Activated naive CD4-positive, alpha-beta T cell treated with anti-CD3 and anti-CD28 coated beads, Interleukin-2, amount 10 ng/mL, durations not matched to agents 7 days and 5 days (primary cell): ENCODE data around the gene ATP5PO.
A peak's percentile ranks its signal among the peaks of the same experiment; 100 is the strongest.
"Not testable (repeated sequence)": the region's sequence is repeated elsewhere in the genome, so short reads cannot be mapped to it uniquely, and the experiment has no call there.

Experiments
- CTCF ChIA-PET: fragments of 350-600 bp; sonication (Branson Sonifier 250); formaldehyde crosslinking; loops from one replicate; lab custom pipeline; 2021; ENCODE audit warnings: antibody characterized with exemption; lab: Charles Lee
- DNase-seq: peaks from one replicate; pipeline ENCODE4 v3.0.0-alpha.2; 2020
- H3K27ac Mint-ChIP-seq: one replicate; pipeline ENCODE4 v1.8.0; 2021; ENCODE audit warnings: mild to moderate bottlenecking, moderate library complexity, mixed read lengths
- H3K27me3 Mint-ChIP-seq: one replicate; pipeline ENCODE4 v1.8.0; 2021; ENCODE audit warnings: mild to moderate bottlenecking, mixed read lengths
- H3K36me3 Mint-ChIP-seq: one replicate; pipeline ENCODE4 v1.8.0; 2021; ENCODE audit warnings: mixed read lengths
- H3K4me1 Mint-ChIP-seq: one replicate; pipeline ENCODE4 v1.8.0; 2021; ENCODE audit warnings: mixed read lengths
- H3K4me3 Mint-ChIP-seq: one replicate; pipeline ENCODE4 v1.8.0; 2021; ENCODE audit warnings: mild to moderate bottlenecking, moderate library complexity, mixed read lengths
- H3K9me3 Mint-ChIP-seq: one replicate; pipeline ENCODE4 v1.8.0; 2021; ENCODE audit warnings: mixed read lengths

ATP5PO gene

GRCh38 chr21:33936301-33937038, 20.9 kb upstream of the ATP5PO start:
- peak overlapping the region; percentile 47 for H3K4me3 Mint-ChIP-seq
- peak; percentile 45 for DNase-seq

GRCh38 chr21:33932731-33933130, 17.1 kb upstream of the ATP5PO start:
- Mint-ChIP-seq H3K4me1 (peaks cover 67% of the 10 kb centered on the region), H3K27ac (peak overlapping the region; percentile 99), H3K36me3 (peaks cover 38% of the 10 kb centered on the region), H3K4me3 (peak overlapping the region; percentile 91), H3K9me3 (peaks cover 3% of the 10 kb centered on the region), H3K27me3 (no peaks in the 10 kb centered on the region)
- DNase-seq, result no peak
- CTCF ChIA-PET, result interaction anchor here (0.9 to 1.7 kb wide), 4 partner anchors 8 to 27 kb away, joined by 3 to 5 read pairs (median 4); no protein-coding TSS in a partner anchor

More at GRCh38 chr21:33936301-33937038, 20.9 kb upstream of the ATP5PO start:
- no peaks in the 10 kb centered on the region for H3K9me3 Mint-ChIP-seq
- CTCF ChIA-PET, result interaction anchor here (0.7 to 3.7 kb wide), 4 partner anchors 12 to 149 kb away, joined by 3 to 25 read pairs (median 6); no protein-coding TSS in a partner anchor
- H3K27me3 Mint-ChIP-seq, result no peaks in the 10 kb centered on the region
- peaks cover 88% of the 10 kb centered on the region for H3K4me1 Mint-ChIP-seq
- peak overlapping the region; percentile 97 for H3K27ac Mint-ChIP-seq
- peaks cover 64% of the 10 kb centered on the region for H3K36me3 Mint-ChIP-seq

- peaks cover 35% of the 10 kb centered on the region for H3K36me3 Mint-ChIP-seq
- peak overlapping the region; percentile 99 for H3K27ac Mint-ChIP-seq
- peaks cover 58% of the 10 kb centered on the region for H3K4me1 Mint-ChIP-seq
- no peaks in the 10 kb centered on the region for H3K27me3 Mint-ChIP-seq
- DNase-seq, result peak; percentile 46
- H3K4me3 Mint-ChIP-seq, result peak overlapping the region; percentile 91
- H3K9me3 Mint-ChIP-seq, result peaks cover 3% of the 10 kb centered on the region
- CTCF ChIA-PET, result interaction anchor here (1.2 to 1.7 kb wide), 3 partner anchors 8 to 22 kb away, joined by 3 to 4 read pairs (median 4); no protein-coding TSS in a partner anchor
These were observed 16.3 kb upstream of the ATP5PO start for GRCh38 chr21:33931799-33932390.

- Mint-ChIP-seq H3K36me3 (peaks cover 32% of the 10 kb centered on the region), H3K27ac (peak overlapping the region; percentile 99), H3K4me3 (peak overlapping the region; percentile 91), H3K4me1 (peaks cover 52% of the 10 kb centered on the region)
- CTCF ChIA-PET, result interaction anchor here (1.2 kb wide), 1 partner anchor 23 kb away, joined by 3 read pairs; no protein-coding TSS in a partner anchor
- DNase-seq, result peak; percentile 67
- not testable (repeated sequence) for H3K27me3 Mint-ChIP-seq, H3K9me3 Mint-ChIP-seq
These were observed 15.6 kb upstream of the ATP5PO start for GRCh38 chr21:33931052-33931798.

- H3K27ac Mint-ChIP-seq, DNase-seq, H3K36me3 Mint-ChIP-seq, H3K4me3 Mint-ChIP-seq, CTCF ChIA-PET, H3K9me3 Mint-ChIP-seq: not testable (repeated sequence)
- H3K4me1 Mint-ChIP-seq, result peaks cover 20% of the 10 kb centered on the region
- peaks cover 10% of the 10 kb centered on the region for H3K27me3 Mint-ChIP-seq
These were observed 10.6 kb upstream of the ATP5PO start for GRCh38 chr21:33926248-33926647.

- Mint-ChIP-seq H3K27me3 (peaks cover 10% of the 10 kb centered on the region), H3K9me3 (peaks cover 5% of the 10 kb centered on the region), H3K27ac (no peak overlapping the region), H3K36me3 (peaks cover 3% of the 10 kb centered on the region), H3K4me3 (no peak overlapping the region), H3K4me1 (peaks cover 13% of the 10 kb centered on the region)
- no peak for DNase-seq
- CTCF ChIA-PET, result interaction anchor here (0.6 to 5.9 kb wide), 54 partner anchors 8 to 443 kb away, joined by 3 to 153 read pairs (median 5); partner anchors contain the start of genes MRPS6 and SLC5A3
These were observed 9.1 kb upstream of the ATP5PO start for GRCh38 chr21:33924766-33925100.

GRCh38 chr21:33924079-33924765, 8.6 kb upstream of the ATP5PO start:
- Mint-ChIP-seq H3K9me3 (peaks cover 5% of the 10 kb centered on the region), H3K27me3 (peaks cover 10% of the 10 kb centered on the region), H3K27ac (peak overlapping the region; percentile 4), H3K4me1 (peaks cover 13% of the 10 kb centered on the region), H3K4me3 (no peak overlapping the region), H3K36me3 (peaks cover 3% of the 10 kb centered on the region)
- peak; percentile 93 for DNase-seq
- CTCF ChIA-PET, result interaction anchor here (0.6 to 5.9 kb wide), 68 partner anchors 8 to 679 kb away, joined by 3 to 153 read pairs (median 4); partner anchors contain the start of genes MRPS6 and SLC5A3

- CTCF ChIA-PET, result no interaction called here
- no peak overlapping the region for H3K4me3 Mint-ChIP-seq
- H3K9me3 Mint-ChIP-seq, result no peaks in the 10 kb centered on the region
- no peak for DNase-seq
- peaks cover 4% of the 10 kb centered on the region for H3K27me3 Mint-ChIP-seq
- no peak overlapping the region for H3K27ac Mint-ChIP-seq
- H3K36me3 Mint-ChIP-seq, result peaks cover 15% of the 10 kb centered on the region
- H3K4me1 Mint-ChIP-seq, result peaks cover 33% of the 10 kb centered on the region
These were observed 1.8 kb upstream of the ATP5PO start for GRCh38 chr21:33917421-33917820.

- Mint-ChIP-seq H3K4me1 (peaks cover 33% of the 10 kb centered on the region), H3K36me3 (peaks cover 18% of the 10 kb centered on the region), H3K27ac (peak overlapping the region; percentile 93), H3K9me3 (no peaks in the 10 kb centered on the region), H3K27me3 (no peaks in the 10 kb centered on the region), H3K4me3 (peak overlapping the region; percentile 95)
- no peak for DNase-seq
- CTCF ChIA-PET, result interaction anchor here (1.1 kb wide), 1 partner anchor 281 kb away, joined by 3 read pairs; no protein-coding TSS in a partner anchor
These were observed 580 bp upstream of the ATP5PO start for GRCh38 chr21:33916200-33916567.

- Mint-ChIP-seq H3K4me1 (peaks cover 37% of the 10 kb centered on the region), H3K27me3 (no peaks in the 10 kb centered on the region), H3K4me3 (peak overlapping the region; percentile 95), H3K9me3 (no peaks in the 10 kb centered on the region), H3K36me3 (peaks cover 32% of the 10 kb centered on the region), H3K27ac (no peak overlapping the region)
- no peak for DNase-seq
- CTCF ChIA-PET, result interaction anchor here (1.1 kb wide), 1 partner anchor 434 kb away, joined by 4 read pairs; no protein-coding TSS in a partner anchor
These were observed 1.4 kb downstream of the ATP5PO start for GRCh38 chr21:33914188-33914587.

- DNase-seq, result no peak
- Mint-ChIP-seq H3K9me3 (no peaks in the 10 kb centered on the region), H3K36me3 (peaks cover 54% of the 10 kb centered on the region), H3K4me1 (peaks cover 21% of the 10 kb centered on the region), H3K27me3 (no peaks in the 10 kb centered on the region), H3K4me3 (no peak overlapping the region), H3K27ac (no peak overlapping the region)
- CTCF ChIA-PET, result no interaction called here
These were observed 5.8 kb downstream of the ATP5PO start for GRCh38 chr21:33909756-33910155.

GRCh38 chr21:33908760-33909159, 6.8 kb downstream of the ATP5PO start:
- H3K36me3 Mint-ChIP-seq, result peaks cover 57% of the 10 kb centered on the region
- no peaks in the 10 kb centered on the region for H3K27me3 Mint-ChIP-seq

GRCh38 chr21:33904041-33904440, 11.6 kb downstream of the ATP5PO start:
- Mint-ChIP-seq H3K9me3 (no peaks in the 10 kb centered on the region), H3K4me1 (peaks cover 18% of the 10 kb centered on the region), H3K36me3 (peaks cover 63% of the 10 kb centered on the region), H3K27me3 (no peaks in the 10 kb centered on the region), H3K27ac (no peak overlapping the region), H3K4me3 (no peak overlapping the region)
- CTCF ChIA-PET, result no interaction called here
- DNase-seq, result no peak

More at GRCh38 chr21:33908760-33909159, 6.8 kb downstream of the ATP5PO start:
- CTCF ChIA-PET, result no interaction called here
- no peaks in the 10 kb centered on the region for H3K9me3 Mint-ChIP-seq
- H3K4me1 Mint-ChIP-seq, result peaks cover 13% of the 10 kb centered on the region
- no peak overlapping the region for H3K27ac Mint-ChIP-seq
- no peak for DNase-seq
- H3K4me3 Mint-ChIP-seq, result no peak overlapping the region
